GM23338 (cell line): ENCODE results near the gene EXOC4.

Source experiments
- CREB1 ChIP-seq: fragments of 250-450 bp; sonication (Bioruptor Pico); IDR thresholded peaks from 2 replicates; pipeline ENCODE4 v1.5.0; 2020; ENCODE audit warnings: low read depth, mild to moderate bottlenecking, moderate library complexity
- CTCF ChIP-seq, 2 experiments: fragments of 200-600 bp in 1 of 2; sonication (generic) in 1 of 2; conservative IDR thresholded peaks; 2 replicates each; pipeline versions ENCODE4 v1.5.1 to v1.6.1; 2016 to 2017; ENCODE audit warnings: antibody characterized with exemption in 2 of 2, low read depth in 2 of 2, mild to moderate bottlenecking in 2 of 2, moderate library complexity in 1 of 2
- EZH2 ChIP-seq: fragments of 200-600 bp; sonication (generic); IDR thresholded peaks from one replicate; pipeline ENCODE4 v1.8.0; 2017; ENCODE audit warnings: antibody characterized with exemption, mild to moderate bottlenecking, low read depth; ENCODE audit not compliant: unreplicated experiment
- EZH2phosphoT487 ChIP-seq: fragments of 200-600 bp; sonication (generic); IDR thresholded peaks from one replicate; pipeline ENCODE4 v1.8.1; 2018; ENCODE audit warnings: antibody characterized with exemption; ENCODE audit not compliant: unreplicated experiment
- JUNB ChIP-seq: IDR thresholded peaks from one replicate; pipeline ENCODE4 v1.6.1; 2016; ENCODE audit warnings: antibody characterized with exemption; ENCODE audit not compliant: unreplicated experiment
- POLR2AphosphoS5 ChIP-seq: IDR thresholded peaks from 2 replicates; pipeline ENCODE4 v1.6.1; 2016; ENCODE audit warnings: antibody characterized with exemption, low read depth
- ZNF331 ChIP-seq: fragments of 250-450 bp; sonication (Bioruptor Pico); IDR thresholded peaks from 2 replicates; pipeline ENCODE4 v1.5.0; 2020; ENCODE audit warnings: low read depth, mild to moderate bottlenecking, moderate library complexity

GRCh38 chr7:133514551-133514950 is 261.7 kb downstream of the EXOC4 start:
- TF ChIP-seq EZH2phosphoT487 = no peak
- TF ChIP-seq CTCF (conservative IDR thresholded peaks at IDR 0.05; ENCODE audit: low read depth in 2 of 2) = no peak
- no peak for TF ChIP-seq POLR2AphosphoS5
- no peak for TF ChIP-seq JUNB
- no peak for TF ChIP-seq EZH2
- TF ChIP-seq CREB1 = no peak
- no peak for TF ChIP-seq ZNF331
